ENCODE data around the gene LRRC49.
"Not testable (repeated sequence)": the region's sequence is repeated elsewhere in the genome, so short reads cannot be mapped to it uniquely, and the experiment has no call there.

LRRC49 gene

DNA sequence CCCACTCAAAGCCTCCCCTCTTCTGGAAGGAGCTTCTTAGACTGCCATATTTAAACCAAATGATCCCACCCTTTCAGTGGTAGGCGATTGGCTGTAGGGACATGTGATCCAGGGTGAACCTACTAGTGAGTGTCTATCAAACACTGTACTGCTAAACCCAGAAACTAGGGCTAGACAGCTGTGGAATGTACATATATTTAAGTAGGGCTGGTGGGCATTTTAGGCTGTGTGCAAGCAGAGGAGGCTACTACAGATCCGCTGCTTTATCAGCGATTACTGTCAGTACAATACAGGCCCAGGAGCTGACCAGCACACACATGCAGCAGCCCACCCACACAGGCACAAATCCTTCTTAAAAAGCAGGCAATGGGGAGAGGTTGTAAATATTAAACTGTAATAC, 23.3 kb upstream of the LRRC49 start:
- no peak for DNase-seq

DNA sequence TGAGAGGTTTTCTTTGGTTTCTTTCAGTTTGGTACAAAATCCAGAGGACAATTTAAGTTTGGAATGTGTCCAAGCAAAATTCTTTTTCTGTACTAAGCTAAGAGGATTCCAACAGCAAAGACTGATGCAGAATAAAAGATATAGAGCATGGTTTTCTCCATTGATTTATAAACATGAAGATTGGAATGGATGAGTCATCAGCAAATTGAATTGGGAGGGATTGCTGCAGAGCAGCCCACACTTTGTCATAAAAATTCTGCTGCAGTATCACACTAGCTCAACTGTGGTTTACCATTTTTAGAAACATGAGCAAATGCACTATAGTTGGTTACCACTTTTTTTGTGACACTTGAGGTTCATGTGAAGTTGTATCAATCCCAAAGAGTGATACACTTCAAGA, 22.6 kb upstream of the LRRC49 start:
- no peak for DNase-seq

DNA sequence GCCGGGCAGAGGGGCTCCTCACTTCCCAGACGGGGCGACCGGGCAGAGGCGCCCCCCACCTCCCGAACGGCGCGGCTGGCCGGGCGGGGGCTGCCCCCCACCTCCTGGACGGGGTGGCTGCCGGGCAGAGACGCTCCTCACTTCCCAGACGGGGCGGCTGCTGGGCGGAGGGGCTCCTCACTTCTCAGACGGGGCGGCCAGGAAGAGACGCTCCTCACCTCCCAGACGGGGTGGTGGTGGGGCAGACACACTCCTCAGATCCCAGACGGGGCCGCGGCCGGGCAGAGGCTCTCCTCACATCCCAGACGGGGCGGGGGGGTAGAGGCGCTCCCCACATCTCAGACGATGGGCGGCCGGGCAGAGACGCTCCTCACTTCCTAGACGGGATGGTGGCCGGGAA, 21.1 kb upstream of the LRRC49 start:
- DNase-seq, result not testable (repeated sequence)

DNA sequence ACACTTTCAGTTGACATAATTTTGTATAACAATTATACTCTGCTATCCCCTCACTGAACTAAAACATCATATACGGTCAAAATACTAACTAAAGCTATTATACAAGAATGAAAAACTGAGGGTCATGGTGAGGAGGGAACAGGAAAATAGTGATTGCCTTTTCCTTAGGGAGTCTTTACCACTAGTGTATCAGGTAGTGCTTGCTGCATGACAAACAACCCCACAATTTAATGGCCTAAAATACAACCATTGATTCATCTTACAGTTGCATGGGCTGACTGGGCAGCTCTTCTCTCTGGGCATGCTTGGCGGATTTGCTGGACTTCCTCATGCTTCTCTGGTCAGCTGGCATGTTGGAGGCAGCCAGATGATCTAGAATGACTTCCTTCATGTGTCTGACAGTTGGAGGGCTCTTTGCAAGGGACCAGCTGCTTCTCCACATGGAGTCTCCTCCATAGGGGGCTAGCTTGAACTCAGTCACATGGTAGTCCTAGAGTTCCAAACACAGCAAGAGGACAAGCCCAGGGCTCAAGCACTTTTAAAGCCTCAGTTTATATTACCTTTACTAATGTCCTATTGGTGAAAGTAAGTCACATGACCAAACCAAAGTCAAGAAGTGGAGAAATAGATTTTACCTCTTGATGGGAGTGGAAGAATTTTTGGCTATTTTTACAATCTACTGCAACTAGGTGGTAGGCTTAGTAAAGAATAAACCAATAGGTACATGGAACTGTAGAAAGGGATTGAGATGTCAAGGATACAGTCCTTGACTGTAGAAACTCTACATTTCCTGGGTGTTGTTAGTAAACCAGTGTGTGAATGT, 19.2 kb upstream of the LRRC49 start:
- no peak for DNase-seq

DNA sequence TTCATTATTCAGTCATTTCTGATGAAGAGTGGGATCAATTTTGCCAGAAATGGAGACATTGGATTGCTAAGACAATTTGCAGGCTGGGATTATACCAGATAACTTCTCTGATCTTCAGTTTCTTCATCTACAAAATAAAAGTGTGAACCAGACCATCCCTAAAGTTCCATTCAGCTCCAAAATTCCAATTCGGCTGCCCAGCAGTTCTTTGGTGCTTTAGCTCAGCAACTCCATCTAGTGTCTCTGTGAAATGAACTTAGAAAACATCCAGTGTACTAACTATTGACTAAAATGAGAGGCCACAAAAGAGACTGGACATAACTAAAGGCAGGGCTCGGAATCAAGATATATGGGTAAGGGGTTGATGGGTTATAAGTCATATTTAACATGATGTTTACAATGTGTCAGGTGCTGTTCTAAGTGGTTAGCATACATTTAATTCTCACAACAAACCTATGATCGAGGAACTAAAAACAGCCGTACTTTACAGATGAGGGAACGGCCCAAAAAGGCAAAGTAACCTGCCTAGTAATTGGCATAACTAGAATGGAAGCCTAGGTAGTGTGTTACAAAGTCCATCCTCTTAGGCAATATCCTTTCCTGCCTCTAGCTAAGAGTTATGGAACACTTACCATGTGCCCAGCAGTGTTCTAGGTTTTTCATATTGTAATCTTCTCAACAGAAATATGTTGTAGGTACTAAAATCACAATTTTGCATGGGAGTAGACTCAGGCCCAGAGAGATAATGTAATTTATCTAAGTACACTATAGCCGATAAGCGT, 17.4 kb upstream of the LRRC49 start:
- DNase-seq, result no peak

DNA sequence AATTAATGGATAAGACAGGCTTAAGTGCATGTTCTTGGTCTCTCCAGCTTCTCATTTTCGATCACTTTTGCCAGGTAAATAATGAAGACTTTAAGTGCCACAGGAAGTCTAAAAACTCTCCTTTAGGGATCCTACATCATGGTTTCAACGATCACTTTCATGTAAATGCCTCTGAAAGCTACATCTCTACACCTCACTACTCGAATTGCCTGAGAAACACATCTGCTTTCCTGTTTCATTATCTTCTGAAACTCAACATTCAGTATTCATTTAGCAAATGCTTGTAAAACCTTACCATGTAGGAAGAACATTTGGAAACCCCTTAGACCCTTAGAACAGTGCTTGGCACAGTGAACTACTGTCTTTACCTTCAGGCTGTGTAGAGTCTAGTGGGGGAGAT, 16.6 kb upstream of the LRRC49 start:
- DNase-seq, result no peak

DNA sequence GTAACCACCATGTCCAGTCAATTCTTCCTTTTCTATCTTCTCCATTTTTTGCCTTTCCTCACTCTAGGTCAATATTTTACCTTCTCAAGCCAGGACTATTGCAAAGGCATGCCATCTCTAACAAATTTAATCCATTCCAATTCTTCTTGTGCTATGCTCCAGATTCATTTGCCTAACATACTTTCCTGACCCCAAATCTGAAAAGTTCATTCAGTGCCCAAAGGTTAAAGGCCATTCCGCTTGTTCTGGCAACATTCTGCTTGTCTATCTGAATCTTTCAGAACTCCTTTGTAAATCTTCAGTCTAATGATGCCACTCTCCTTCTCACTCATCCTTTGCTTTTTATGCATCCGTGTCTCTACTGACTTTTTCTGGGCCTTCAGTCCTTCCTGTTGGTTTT, 15.9 kb upstream of the LRRC49 start:
- DNase-seq, result no peak

DNA sequence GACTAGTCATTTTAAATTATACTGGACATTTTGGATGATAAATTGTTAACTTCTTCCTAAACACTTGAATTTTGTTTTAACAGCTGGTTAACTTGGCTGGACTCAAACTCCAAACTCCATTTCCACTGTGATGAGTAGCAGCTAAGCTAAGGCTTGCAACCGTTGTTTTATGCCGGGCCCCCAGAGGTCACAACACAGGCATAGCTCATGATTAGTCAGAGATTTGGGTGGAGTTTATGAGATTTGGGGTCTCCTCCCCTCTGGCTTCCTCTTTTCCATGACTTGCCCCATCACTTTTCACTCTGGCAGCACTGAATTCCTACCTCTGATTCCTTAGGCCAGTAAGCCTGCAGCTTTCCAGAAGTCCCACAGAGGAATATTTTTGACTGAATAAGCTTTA, 13.2 kb upstream of the LRRC49 start:
- DNase-seq, result no peak

DNA sequence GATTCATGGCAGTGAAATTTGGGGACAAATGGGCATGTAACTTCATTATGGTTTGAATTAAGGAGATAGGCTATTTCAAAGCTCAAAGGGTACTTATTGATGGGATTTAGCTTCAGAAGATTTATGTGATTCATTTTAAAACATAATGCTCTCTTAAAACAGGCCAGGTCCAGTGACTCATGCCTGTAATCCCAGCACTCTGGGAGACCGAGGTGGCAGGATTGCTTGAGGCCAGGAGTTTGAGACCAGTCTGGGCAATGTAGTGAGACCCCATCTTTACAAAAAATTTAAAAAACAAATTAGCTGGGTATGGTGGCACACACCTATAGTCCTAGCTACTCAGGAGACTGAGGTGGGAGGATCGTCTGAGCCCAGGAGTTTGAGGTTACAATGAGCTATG, 11.8 kb upstream of the LRRC49 start:
- DNase-seq, result no peak

DNA sequence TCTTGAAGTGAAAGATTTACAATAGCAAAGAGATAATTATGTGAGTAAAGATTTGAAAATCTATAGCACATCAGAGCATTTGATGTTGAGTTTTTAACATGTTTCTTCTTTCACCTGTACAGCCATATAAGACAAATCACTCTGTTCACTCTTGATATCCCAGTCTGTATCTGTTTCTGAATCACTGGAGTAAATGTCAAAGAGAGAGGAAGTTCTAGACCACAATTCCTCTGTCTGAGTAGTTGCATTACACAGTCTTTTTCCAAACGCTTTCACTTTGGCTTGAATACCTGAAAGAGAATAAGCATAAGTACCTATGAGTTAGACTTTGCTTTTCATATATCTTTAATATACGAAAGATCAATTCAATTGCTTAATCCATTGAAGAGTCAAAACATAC, 10.3 kb upstream of the LRRC49 start:
- DNase-seq, result no peak

DNA sequence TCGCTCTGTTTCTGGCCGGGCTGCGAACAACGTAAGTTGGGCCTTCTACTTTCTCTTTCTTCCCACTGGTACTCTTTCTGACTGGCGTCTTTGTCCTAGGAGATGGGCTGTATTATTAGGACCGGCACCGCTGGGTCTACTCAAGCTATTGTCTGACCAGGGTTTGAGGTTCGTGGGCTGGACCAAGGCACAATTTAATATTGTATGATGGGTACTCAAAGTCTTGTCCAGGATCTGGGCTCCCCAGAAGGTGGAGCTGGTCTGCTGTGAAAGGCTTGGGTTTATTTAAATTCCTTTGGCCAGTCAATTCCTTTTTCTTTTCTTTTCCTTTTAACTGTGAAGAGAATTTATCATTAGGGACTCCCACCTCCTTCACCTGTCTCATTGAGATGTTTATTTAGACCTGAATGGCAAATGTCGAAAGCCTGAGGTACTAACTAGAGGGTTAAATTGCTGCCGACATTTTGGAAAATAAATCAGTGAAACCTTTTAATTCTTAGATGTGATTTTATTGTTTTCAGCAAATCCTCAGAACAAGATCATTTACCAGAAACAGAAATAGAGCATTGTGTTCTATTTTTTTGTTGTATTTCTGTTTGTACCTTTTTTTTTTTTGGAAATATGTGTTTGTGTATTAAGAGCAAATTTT, 410 bp downstream of the LRRC49 start:
- DNase-seq, result no peak

DNA sequence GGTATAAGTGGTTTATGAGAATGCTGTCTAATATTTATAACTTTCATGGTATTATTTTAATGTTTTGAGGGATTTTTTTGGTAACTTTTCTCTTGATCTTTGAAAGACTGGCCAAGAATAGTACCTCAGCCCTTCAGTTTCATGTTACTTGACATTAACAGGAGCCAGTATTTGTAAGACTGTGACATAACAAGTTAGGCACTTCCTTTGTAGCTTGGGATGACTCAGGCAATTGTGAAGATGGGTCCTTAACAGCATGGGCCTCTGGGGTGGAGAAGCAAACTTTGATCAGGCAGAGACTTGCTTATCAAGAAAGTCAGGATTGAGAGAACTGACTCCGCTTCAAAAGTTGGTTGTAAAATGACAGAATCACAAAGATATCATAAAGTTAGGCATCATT, 9.5 kb downstream of the LRRC49 start:
- no peak for DNase-seq

DNA sequence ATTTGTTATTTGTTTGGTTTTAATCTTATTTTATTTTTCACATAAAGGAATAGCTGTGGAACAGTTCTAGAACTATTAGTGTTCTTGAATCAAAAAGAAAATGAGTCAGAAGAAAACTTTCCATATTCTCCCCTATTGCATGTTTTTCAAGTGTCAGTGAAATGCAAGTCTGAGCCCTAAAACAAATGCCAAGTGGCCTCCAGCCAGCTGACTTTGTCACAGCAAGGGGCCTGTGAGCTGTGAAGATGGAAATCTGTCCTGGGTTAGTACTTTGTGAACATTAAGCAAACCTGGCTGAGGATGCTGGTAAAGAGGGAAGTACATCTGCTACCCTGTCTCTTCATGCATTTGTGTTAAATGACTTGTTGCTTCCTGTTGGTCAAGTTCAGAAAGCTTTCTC, 14.2 kb downstream of the LRRC49 start:
- no peak for DNase-seq

DNA sequence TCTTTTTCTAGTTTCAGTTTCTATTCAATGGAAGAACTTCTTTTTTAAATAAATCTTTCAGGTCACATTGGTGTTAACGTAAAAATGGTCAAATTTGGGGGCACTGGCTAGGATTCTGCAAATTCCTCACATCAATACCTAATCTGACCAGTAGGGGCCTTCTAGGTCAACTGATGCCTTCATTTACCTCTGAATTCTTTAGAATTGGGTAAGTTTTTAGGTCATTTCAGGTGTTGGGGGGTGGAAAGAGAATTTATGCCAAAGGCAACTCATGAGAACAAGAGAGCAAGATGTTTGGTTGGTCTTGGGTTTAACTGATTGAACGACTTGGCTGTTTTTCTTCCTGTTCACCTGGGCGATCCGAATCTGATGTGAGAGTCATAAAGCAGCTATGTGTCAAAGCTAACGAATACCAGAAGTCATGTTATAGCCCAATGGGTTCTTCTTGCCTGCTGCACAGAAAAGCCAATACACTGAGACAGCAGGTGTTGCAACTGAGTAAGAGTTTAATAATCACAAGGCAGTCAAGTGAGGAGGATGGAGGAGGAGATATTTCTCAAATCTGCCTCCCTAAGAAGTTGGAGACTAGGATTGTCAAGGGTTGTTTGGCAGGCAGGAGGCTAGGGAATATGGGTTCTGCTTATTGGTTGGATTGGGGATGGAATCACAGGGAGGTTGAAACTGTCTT, 15.3 kb downstream of the LRRC49 start:
- no peak for DNase-seq

DNA sequence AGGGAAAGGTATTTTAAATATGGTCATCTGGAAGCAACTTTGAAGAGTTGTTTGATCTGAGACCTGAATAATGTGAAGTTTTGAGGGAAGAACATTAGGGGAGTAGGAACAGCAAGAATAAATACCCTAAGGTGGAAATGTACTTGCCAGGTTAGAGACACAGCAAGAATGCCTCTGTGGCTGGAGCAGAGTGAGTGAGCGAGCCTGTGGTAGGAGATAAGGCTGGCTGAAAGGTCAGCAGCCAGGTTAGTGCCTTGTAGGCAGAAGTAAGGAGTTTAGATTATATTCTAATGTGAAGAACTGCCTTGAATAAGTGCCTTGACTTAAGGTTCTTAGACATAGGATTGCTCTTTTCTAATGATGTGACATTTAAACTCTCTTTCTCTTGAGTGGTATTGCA, 18.3 kb downstream of the LRRC49 start:
- no peak for DNase-seq

DNA sequence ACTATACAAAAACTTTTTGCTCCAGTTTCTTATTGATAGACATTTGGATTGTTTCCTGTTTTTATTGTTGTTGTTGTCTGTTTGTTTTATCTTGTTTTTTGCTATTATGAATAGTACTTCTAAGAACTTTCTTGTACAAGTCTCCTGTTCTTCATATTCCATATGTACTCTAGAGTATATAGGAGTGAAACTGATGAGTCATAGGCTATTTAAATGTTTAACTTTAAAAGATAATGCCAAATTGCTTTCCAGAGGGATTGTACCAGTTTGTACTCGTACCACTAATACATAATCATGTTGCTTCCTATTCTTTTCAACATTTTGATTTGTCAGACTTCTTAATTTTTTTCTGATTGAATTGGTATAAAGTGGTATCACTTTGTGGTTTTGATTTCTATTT, 19.6 kb downstream of the LRRC49 start:
- DNase-seq, result no peak

DNA sequence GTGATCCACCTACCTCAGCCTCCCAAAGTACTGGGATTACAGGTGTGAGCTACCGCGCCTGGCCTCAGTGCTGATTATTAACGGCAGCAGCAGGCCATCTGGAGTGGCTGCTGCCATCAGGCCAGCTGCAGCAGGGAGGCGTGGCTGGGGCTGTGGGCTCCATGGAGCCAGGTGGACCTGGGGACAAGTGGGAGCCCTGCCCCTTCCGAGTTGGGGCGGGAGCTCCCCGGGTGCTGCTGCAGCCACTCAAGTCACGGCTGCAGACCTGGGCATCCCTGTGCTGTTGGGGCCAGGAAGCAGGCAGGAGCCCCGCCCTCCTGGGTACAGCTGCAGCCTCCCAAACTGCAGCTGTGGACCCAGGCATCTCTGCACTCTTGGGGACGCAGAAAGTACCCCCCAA, 23.9 kb downstream of the LRRC49 start:
- DNase-seq, result no peak

DNA sequence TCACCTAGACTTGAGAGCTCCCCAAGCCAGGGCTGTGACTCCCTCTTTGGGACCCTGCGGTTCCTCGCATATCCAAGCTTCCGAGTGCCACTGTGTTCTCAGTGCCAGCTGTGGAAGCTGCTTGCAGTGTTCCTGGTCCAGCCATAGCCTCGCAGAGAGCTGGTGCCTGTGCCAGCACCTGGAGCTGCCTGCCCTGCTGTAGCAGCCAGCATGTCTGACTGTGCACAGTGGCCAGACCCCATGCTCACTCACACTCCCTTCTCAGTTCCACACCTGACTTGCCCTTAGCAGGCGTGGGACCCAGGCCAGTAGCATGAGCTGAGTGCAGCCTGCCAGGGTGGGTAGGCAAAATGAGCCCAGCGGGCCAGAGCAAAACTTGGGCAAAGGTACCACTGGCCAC, 25.3 kb downstream of the LRRC49 start:
- no peak for DNase-seq

DNA sequence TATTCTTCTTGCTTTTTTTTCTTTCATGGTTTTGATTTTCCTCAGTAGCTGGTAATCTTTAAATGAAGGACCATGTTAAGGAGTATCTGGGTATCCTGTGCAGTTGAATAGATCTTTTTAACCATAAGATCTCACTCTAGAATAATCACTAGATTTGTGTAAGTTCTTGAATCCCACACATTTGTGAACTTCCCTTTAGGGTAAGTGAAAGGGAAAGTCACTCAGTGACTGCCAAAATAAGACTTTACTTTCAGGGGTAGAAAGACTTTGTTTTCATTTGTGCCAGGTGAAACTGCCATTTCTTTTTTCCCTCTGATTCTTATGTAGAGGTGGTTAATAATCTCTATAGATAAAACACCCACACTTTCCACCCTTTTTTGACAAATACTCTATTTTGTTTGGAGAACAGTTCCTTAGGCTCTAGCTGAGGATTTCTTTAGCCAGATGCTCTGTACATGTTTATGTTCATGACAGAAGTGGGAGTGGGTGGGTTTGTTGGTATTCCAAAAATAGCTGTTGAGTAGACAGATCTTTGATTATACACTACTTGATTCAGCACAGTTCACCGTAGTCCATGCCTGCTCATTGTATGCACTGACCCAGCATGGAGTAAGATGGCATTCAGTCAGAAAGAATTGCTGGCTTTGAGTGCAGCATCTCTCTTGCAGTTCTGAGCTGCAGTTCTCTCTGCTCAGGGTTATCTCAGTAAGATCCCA, 28.5 kb downstream of the LRRC49 start:
- no peak for DNase-seq

DNA sequence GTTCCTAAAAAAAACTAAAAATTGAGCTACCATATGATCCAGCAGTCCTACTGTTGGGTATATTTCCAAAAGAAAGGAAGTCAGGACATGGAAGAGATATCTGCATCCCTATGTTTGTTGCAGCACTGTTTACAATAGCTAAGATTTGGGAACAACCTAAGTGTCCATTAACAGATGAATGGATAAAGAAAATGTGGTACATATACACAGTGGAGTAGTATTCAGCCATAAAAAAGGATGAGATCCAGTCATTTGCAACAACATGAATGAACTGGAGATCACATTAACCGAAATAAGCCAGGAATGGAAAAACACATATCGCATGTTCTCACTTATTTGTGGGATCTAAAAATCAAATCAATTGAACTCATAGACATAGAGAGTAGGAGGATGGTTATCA, 29.5 kb downstream of the LRRC49 start:
- no peak for DNase-seq

DNA sequence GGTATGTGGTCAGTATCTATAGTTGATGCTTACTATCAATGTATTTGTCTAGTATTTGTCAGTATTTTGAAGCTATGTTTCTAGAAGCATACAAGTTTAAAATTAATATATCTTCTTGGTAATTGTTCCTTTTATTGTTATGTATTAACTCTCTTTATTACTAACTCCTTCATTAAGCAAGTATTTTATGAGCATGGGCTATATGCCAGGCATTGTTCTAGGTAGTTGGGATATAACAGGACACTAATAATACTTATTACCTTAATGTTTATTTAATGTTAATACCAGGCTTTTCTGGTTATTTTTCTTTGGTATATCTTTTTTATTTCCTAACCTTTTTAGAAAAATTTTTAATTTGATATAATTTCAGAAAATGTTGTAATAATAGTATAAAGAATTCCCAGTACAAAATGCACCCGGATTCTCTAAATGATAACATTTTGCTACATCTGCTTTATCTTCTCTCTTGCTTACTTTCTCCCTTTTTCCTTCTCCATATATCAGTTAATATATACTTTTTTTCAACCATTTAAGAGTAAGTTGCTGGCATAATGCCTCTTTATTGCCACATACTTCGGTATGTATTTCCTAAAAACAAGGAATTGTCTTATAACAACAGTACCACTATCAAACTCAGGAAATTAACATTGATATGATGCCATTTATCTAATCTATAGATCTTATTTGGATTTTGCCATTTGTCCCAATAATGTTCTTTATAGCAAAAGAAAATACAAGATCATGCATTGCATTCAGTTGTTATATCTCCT, 30.9 kb downstream of the LRRC49 start:
- no peak for DNase-seq

DNA sequence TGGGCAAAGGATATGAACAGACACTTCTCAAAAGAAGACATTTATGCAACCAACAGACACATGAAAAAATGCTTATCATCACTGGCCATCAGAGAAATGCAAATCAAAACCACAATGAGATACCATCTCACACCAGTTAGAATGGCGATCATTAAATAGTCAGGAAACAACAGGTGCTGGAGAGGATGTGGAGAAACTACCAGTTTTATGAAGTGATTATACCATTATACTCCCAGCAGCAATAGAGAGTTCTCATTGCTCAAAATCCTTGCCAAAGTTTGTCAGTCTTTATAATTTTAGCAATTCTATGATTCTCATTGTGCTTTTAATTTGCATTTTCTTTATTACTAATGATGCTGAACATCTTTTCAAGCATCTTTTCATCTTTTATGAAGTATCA, 34.3 kb downstream of the LRRC49 start:
- DNase-seq, result not testable (repeated sequence)

Data from NCI-H187 (cell line).